Measurements from ENCODE around the gene C16orf90.
A peak's percentile ranks its signal among the peaks of the same experiment; 100 is the strongest.

The C16orf90 gene

GRCh38 chr16:3470723-3471122 lies 24.6 kb downstream of the C16orf90 start:
- Histone ChIP-seq H3K9me3 (ENCODE audit: control insufficient read depth, insufficient read depth, low read length) (no peaks in the 10 kb centered on the region), H3K9ac (ENCODE audit: low read depth, low read length) (no peak overlapping the region), H3K4me1 (ENCODE audit: insufficient read depth, low read length) (peaks cover 9% of the 10 kb centered on the region)

GRCh38 chr16:3469736-3470135 lies 25.6 kb downstream of the C16orf90 start:
- H3K36me3 ChIP-seq (ENCODE audit: insufficient read depth, low read length) = no peaks in the 10 kb centered on the region

More at GRCh38 chr16:3470723-3471122, 24.6 kb downstream of the C16orf90 start:
- H3K36me3 ChIP-seq (ENCODE audit: insufficient read depth, low read length) = no peaks in the 10 kb centered on the region

GRCh38 chr16:3468501-3468900 lies 26.8 kb downstream of the C16orf90 start:
- Histone ChIP-seq H3K9ac (ENCODE audit: low read depth, low read length) (peak overlapping the region; percentile 37; the same call in 1 of the 2 replicates), H3K9me3 (ENCODE audit: control insufficient read depth, insufficient read depth, low read length) (no peaks in the 10 kb centered on the region), H3K36me3 (ENCODE audit: insufficient read depth, low read length) (no peaks in the 10 kb centered on the region), H3K4me1 (ENCODE audit: insufficient read depth, low read length) (peaks cover 14% of the 10 kb centered on the region)

More at GRCh38 chr16:3469736-3470135, 25.6 kb downstream of the C16orf90 start:
- Histone ChIP-seq H3K9me3 (ENCODE audit: control insufficient read depth, insufficient read depth, low read length) (no peaks in the 10 kb centered on the region), H3K9ac (ENCODE audit: low read depth, low read length) (no peak overlapping the region), H3K4me1 (ENCODE audit: insufficient read depth, low read length) (peaks cover 9% of the 10 kb centered on the region)

- Histone ChIP-seq H3K9me3 (ENCODE audit: control insufficient read depth, insufficient read depth, low read length) (no peaks in the 10 kb centered on the region), H3K36me3 (ENCODE audit: insufficient read depth, low read length) (no peaks in the 10 kb centered on the region), H3K9ac (ENCODE audit: low read depth, low read length) (peak overlapping the region; percentile 37; the same call in 1 of the 2 replicates), H3K4me1 (ENCODE audit: insufficient read depth, low read length) (peaks cover 14% of the 10 kb centered on the region)
Measured at GRCh38 chr16:3467921-3468320, 27.4 kb downstream of the C16orf90 start.

GRCh38 chr16:3467182-3467581 lies 28.1 kb downstream of the C16orf90 start:
- Histone ChIP-seq H3K9me3 (ENCODE audit: control insufficient read depth, insufficient read depth, low read length) (no peaks in the 10 kb centered on the region), H3K9ac (ENCODE audit: low read depth, low read length) (no peak overlapping the region), H3K36me3 (ENCODE audit: insufficient read depth, low read length) (no peaks in the 10 kb centered on the region), H3K4me1 (ENCODE audit: insufficient read depth, low read length) (peaks cover 14% of the 10 kb centered on the region)

GRCh38 chr16:3465911-3466584 lies 29.2 kb downstream of the C16orf90 start:
- Histone ChIP-seq H3K4me1 (ENCODE audit: insufficient read depth, low read length) (peaks cover 14% of the 10 kb centered on the region), H3K9me3 (ENCODE audit: control insufficient read depth, insufficient read depth, low read length) (no peaks in the 10 kb centered on the region), H3K36me3 (ENCODE audit: insufficient read depth, low read length) (no peaks in the 10 kb centered on the region), H3K9ac (ENCODE audit: low read depth, low read length) (no peak overlapping the region)

DNA sequence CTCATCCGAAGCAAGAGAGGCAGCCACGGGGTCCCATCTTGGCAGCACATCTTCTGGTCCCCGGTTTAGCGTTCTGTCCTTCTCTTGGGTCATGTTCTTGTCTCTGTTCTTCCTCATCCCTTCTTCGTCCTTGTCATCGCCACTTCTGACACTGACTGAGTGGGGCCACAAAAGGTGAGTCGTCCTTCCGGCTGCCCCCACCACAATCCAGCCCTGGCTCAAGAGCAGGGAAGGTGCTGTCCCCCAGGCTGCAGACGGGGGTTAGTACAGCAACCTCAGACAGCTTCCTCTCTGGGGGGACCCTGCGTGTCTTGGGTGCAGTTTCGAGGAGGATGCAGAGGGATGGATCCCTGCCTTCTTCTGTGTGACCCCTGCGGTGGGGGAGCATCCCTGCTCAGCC lies 30.0 kb downstream of the C16orf90 start:
- Histone ChIP-seq H3K9ac (ENCODE audit: low read depth, low read length) (no peak overlapping the region), H3K9me3 (ENCODE audit: control insufficient read depth, insufficient read depth, low read length) (no peaks in the 10 kb centered on the region), H3K36me3 (ENCODE audit: insufficient read depth, low read length) (no peaks in the 10 kb centered on the region), H3K4me1 (ENCODE audit: insufficient read depth, low read length) (peaks cover 14% of the 10 kb centered on the region)

DNA sequence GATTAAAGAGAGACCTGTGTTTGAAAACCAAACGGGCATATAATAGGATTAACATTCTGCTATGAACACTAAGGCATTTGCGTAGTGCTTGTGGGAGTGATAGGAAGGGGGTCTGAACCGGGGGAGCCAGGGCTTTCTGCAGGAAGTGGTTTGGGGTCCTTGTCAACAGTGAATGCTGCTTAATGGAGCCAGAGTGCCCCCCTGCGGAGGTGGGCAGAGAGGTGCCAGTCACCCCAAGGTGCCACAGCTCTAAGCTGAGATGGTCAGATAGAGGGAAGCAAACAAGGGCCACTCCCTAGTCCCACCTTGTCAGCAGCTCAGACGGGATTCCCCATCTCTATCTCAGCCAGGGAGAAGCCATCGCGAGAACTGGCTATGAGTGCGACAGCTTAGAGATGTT lies 34.1 kb downstream of the C16orf90 start:
- H3K9ac ChIP-seq (ENCODE audit: low read depth, low read length) = no peak overlapping the region
- no peaks in the 10 kb centered on the region for H3K9me3 ChIP-seq (ENCODE audit: control insufficient read depth, insufficient read depth, low read length)
- peaks cover 19% of the 10 kb centered on the region for H3K4me1 ChIP-seq (ENCODE audit: insufficient read depth, low read length)
- H3K36me3 ChIP-seq (ENCODE audit: insufficient read depth, low read length) = no peaks in the 10 kb centered on the region

GRCh38 chr16:3460585-3460984 lies 34.7 kb downstream of the C16orf90 start:
- H3K36me3 ChIP-seq (ENCODE audit: insufficient read depth, low read length) = no peaks in the 10 kb centered on the region
- no peak overlapping the region for H3K9ac ChIP-seq (ENCODE audit: low read depth, low read length)

DNA sequence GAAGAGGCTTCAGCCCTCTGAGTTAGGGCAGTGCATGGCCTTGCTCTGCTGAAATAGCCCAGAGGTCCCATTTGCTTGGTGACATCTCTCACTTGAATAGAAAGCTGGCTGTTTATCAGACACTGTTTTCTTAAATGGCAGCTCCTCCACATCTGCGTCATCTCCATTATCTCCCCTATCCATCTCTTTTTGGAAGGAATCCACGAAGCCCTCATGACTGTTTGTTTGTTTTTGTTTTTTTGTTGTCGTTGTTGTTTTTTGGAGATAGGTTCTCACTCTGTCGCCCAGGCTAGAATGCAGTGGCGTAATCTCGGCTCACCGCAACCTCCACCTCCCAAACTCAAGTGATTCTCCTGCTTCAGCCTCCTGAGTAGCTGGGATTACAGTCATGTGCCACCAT lies 35.2 kb downstream of the C16orf90 start:
- no peaks in the 10 kb centered on the region for H3K36me3 ChIP-seq (ENCODE audit: insufficient read depth, low read length)
- H3K9me3 ChIP-seq (ENCODE audit: control insufficient read depth, insufficient read depth, low read length) = no peaks in the 10 kb centered on the region
- H3K4me1 ChIP-seq (ENCODE audit: insufficient read depth, low read length) = peaks cover 19% of the 10 kb centered on the region
- H3K9ac ChIP-seq (ENCODE audit: low read depth, low read length) = no peak overlapping the region

More at GRCh38 chr16:3460585-3460984, 34.7 kb downstream of the C16orf90 start:
- Histone ChIP-seq H3K4me1 (ENCODE audit: insufficient read depth, low read length) (peaks cover 19% of the 10 kb centered on the region), H3K9me3 (ENCODE audit: control insufficient read depth, insufficient read depth, low read length) (no peaks in the 10 kb centered on the region)

DNA sequence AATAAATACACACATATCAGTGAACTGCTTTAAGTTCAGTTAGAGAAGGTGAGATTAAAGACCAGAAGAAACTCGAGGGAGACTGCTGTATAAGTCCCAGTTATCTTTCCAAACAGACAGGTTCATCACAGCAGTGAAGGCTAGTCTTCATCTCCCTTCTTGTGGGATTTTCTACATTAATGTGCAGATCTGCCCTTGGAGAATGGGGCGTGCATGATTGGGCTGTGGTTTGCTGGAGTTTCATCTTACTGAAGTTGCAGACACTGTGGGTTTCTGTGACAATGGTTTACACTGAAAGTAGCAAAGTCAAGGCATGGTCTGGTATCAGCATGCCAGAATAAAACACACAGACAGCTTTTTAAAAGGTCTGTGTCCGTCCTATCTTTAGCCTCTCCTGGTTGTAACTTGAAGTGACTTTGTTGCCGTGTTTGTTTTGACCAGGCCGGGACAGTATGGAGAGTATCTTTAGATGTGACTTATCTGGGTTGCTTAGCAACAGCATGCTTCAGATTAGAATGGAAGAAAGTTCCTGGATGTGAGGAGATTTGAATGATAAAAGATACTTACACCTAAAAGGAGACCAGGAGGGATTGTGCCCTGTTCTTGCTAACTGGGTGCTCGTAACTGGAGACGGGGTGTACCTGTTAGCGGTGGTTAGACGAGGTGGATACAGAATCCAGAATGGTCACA lies 35.7 kb downstream of the C16orf90 start:
- Histone ChIP-seq H3K4me1 (ENCODE audit: insufficient read depth, low read length) (peaks cover 16% of the 10 kb centered on the region), H3K9me3 (ENCODE audit: control insufficient read depth, insufficient read depth, low read length) (no peaks in the 10 kb centered on the region)

DNA sequence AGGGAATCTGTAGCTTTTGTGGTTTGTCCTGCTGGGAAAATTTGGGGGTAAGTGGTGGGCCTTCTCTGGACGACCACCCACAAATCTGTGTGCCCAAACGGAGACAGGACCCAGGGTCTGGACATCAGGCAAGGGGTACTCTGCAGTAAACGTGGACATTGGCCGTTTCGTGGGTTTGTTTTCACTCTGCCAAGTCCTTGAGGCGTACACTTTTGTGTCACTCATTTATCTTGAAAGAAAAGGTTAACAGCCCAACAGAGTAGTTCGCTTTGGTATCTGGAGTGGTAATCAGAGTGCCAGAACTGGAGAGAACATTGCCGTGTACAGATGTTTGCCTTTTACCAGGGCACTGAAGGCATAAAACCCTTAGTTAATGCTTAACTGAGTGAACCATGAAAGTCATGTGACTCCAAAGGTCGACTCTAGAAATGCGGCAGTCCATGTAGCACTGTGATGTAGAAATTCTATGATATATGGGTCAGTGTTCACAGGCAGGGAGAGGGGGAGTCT lies 36.4 kb downstream of the C16orf90 start:
- H3K36me3 ChIP-seq (ENCODE audit: insufficient read depth, low read length) = no peaks in the 10 kb centered on the region
- no peaks in the 10 kb centered on the region for H3K9me3 ChIP-seq (ENCODE audit: control insufficient read depth, insufficient read depth, low read length)
- H3K9ac ChIP-seq (ENCODE audit: low read depth, low read length) = peak overlapping the region; percentile 97
- H3K4me1 ChIP-seq (ENCODE audit: insufficient read depth, low read length) = peaks cover 16% of the 10 kb centered on the region

More for the DNA sequence above, 35.7 kb downstream of the C16orf90 start:
- Histone ChIP-seq H3K36me3 (ENCODE audit: insufficient read depth, low read length) (no peaks in the 10 kb centered on the region), H3K9ac (ENCODE audit: low read depth, low read length) (peak overlapping the region; percentile 97)

DNA sequence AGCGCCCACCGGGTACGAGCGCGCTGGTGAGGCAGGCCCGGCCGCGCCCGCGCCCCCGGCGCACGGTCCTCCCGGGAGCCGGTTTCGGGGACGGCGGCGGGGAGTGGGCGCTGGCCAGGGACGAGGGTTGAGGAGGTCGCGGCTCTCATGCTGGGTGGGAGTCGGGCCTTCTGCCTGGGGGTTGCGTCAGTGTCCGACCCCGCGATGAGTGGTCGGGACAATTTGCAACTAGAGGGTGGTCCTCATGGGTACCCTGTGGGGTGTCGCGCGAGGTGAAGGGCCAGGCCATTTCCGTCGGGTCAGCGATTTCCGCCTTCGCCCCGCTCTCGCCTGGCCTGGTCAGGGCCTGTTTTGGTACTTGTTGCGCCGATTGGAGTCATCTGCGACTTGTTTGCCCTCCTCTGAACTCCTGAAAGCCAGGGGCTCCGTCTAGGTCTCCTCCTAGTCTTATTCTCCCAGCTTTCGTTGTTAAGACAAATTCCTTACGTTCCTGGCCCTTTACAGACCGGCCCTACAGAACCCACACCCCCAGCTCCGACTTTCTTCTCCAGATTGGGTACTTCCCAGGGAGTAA lies 36.9 kb downstream of the C16orf90 start:
- peak overlapping the region; percentile 97 for H3K9ac ChIP-seq (ENCODE audit: low read depth, low read length)
- H3K9me3 ChIP-seq (ENCODE audit: control insufficient read depth, insufficient read depth, low read length) = no peaks in the 10 kb centered on the region
- H3K4me1 ChIP-seq (ENCODE audit: insufficient read depth, low read length) = peaks cover 19% of the 10 kb centered on the region
- H3K36me3 ChIP-seq (ENCODE audit: insufficient read depth, low read length) = no peaks in the 10 kb centered on the region

- Histone ChIP-seq H3K9me3 (ENCODE audit: control insufficient read depth, insufficient read depth, low read length) (no peaks in the 10 kb centered on the region), H3K9ac (ENCODE audit: low read depth, low read length) (peak overlapping the region; percentile 97), H3K4me1 (ENCODE audit: insufficient read depth, low read length) (peaks cover 19% of the 10 kb centered on the region), H3K36me3 (ENCODE audit: insufficient read depth, low read length) (no peaks in the 10 kb centered on the region)
Measured at GRCh38 chr16:3457434-3458252, 37.6 kb downstream of the C16orf90 start.

Data from ES-I3 (cell line).